WTC11 (cell line): Measurements from ENCODE around the gene GPR135.

Source experiments
- CBFB ChIP-seq: sonication (generic); formaldehyde crosslinking; IDR thresholded peaks from 2 replicates; pipeline ENCODE4 v1.8.1; 2022; ENCODE audit warnings: mild to moderate bottlenecking, low read depth, missing genetic modification reagents
- IRF2 ChIP-seq: sonication (generic); formaldehyde crosslinking; IDR thresholded peaks from 2 replicates; pipeline ENCODE4 v1.8.0; 2022; ENCODE audit warnings: low read depth, missing genetic modification reagents, borderline replicate concordance
- NR3C1 ChIP-seq: sonication (generic); formaldehyde crosslinking; conservative IDR thresholded peaks from 2 replicates; pipeline ENCODE4 v1.8.1; 2023; ENCODE audit warnings: low read depth, mild to moderate bottlenecking, missing genetic modification reagents
- SMAD4 ChIP-seq: sonication (generic); formaldehyde crosslinking; IDR thresholded peaks from 2 replicates; pipeline ENCODE4 v1.8.0; 2022; ENCODE audit warnings: mild to moderate bottlenecking, missing genetic modification reagents
- TP53 ChIP-seq: sonication (generic); formaldehyde crosslinking; IDR thresholded peaks from 2 replicates; pipeline ENCODE4 v1.8.1; 2023; ENCODE audit warnings: mild to moderate bottlenecking, missing genetic modification reagents
- TF ChIP-seq, protein P1 (sequence below): sonication (generic); formaldehyde crosslinking; IDR thresholded peaks from 2 replicates; pipeline ENCODE4 v1.8.0; 2022; ENCODE audit warnings: mild to moderate bottlenecking, missing genetic modification reagents
- TF ChIP-seq, protein P2 (sequence below): fragments of 200-600 bp; IDR thresholded peaks from 2 replicates; pipeline ENCODE4 v1.8.0; 2022; ENCODE audit warnings: antibody characterized with exemption
- TF ChIP-seq, protein P3 (sequence below): sonication (generic); formaldehyde crosslinking; IDR thresholded peaks from 2 replicates; pipeline ENCODE4 v1.8.1; 2023; ENCODE audit warnings: mild to moderate bottlenecking, missing genetic modification reagents, moderate library complexity
- TF ChIP-seq, protein P4 (sequence below): sonication (generic); formaldehyde crosslinking; IDR thresholded peaks from 2 replicates; pipeline ENCODE4 v1.8.0; 2022; ENCODE audit warnings: mild to moderate bottlenecking, missing genetic modification reagents
- TF ChIP-seq, protein P5 (sequence below): sonication (generic); formaldehyde crosslinking; IDR thresholded peaks from 2 replicates; pipeline ENCODE4 v1.8.0; 2023; ENCODE audit warnings: missing genetic modification reagents

DNA sequence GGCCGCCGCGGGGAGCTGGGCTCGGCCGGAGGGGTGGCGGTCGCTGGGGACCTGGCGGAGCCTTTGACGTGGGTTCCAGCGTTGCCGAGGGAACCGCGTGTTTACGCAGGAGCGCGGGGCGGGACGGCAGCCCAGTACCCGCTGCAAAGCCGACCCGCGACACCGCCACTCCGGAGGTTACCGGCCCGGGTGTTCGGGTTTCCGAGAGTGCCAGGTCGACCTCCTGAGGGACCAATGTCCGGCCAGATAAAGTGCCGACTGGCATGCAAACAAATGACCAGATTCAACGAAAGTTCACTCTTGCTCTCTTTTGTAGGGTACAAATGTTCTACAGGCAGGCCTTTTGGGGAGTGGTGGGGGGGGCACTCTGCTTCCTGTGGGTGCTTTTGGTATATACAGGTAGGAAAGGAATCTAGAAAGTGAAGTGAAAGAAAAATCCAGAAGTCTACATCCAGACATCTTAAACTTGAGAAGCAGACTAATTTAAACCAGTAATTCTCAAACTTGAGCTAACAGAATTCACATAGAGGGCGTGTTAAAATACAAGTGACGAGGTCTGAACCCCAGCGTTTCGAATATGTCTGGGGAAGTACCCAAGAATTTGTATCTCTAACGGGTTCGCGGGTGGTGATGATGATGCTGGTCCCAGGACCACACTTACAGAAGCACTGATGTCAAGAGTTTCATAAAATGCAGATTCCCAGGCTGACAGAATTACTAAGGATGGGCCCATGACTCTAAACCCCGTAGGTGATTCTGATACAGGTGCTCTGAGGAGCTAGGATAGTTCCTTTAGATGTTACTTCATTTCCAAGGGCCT, at the start of gene GPR135:
- TF ChIP-seq CBFB (CRISPR knock-in tag) (no peak), TP53 (CRISPR knock-in tag) (no peak), SMAD4 (CRISPR knock-in tag) (no peak), NR3C1 (CRISPR knock-in tag) (no peak), IRF2 (CRISPR knock-in tag) (no peak)
- TF ChIP-seq, protein P1, sequence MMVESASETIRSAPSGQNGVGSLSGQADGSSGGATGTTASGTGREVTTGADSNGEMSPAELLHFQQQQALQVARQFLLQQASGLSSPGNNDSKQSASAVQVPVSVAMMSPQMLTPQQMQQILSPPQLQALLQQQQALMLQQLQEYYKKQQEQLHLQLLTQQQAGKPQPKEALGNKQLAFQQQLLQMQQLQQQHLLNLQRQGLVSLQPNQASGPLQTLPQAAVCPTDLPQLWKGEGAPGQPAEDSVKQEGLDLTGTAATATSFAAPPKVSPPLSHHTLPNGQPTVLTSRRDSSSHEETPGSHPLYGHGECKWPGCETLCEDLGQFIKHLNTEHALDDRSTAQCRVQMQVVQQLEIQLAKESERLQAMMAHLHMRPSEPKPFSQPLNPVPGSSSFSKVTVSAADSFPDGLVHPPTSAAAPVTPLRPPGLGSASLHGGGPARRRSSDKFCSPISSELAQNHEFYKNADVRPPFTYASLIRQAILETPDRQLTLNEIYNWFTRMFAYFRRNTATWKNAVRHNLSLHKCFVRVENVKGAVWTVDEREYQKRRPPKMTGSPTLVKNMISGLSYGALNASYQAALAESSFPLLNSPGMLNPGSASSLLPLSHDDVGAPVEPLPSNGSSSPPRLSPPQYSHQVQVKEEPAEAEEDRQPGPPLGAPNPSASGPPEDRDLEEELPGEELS (CRISPR knock-in tag) = no peak
- TF ChIP-seq, protein P2, sequence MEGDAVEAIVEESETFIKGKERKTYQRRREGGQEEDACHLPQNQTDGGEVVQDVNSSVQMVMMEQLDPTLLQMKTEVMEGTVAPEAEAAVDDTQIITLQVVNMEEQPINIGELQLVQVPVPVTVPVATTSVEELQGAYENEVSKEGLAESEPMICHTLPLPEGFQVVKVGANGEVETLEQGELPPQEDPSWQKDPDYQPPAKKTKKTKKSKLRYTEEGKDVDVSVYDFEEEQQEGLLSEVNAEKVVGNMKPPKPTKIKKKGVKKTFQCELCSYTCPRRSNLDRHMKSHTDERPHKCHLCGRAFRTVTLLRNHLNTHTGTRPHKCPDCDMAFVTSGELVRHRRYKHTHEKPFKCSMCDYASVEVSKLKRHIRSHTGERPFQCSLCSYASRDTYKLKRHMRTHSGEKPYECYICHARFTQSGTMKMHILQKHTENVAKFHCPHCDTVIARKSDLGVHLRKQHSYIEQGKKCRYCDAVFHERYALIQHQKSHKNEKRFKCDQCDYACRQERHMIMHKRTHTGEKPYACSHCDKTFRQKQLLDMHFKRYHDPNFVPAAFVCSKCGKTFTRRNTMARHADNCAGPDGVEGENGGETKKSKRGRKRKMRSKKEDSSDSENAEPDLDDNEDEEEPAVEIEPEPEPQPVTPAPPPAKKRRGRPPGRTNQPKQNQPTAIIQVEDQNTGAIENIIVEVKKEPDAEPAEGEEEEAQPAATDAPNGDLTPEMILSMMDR = no peak
- TF ChIP-seq, protein P3, sequence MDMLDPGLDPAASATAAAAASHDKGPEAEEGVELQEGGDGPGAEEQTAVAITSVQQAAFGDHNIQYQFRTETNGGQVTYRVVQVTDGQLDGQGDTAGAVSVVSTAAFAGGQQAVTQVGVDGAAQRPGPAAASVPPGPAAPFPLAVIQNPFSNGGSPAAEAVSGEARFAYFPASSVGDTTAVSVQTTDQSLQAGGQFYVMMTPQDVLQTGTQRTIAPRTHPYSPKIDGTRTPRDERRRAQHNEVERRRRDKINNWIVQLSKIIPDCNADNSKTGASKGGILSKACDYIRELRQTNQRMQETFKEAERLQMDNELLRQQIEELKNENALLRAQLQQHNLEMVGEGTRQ = no peak
- TF ChIP-seq, protein P4, sequence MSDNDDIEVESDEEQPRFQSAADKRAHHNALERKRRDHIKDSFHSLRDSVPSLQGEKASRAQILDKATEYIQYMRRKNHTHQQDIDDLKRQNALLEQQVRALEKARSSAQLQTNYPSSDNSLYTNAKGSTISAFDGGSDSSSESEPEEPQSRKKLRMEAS (CRISPR knock-in tag) = no peak
- TF ChIP-seq, protein P5, sequence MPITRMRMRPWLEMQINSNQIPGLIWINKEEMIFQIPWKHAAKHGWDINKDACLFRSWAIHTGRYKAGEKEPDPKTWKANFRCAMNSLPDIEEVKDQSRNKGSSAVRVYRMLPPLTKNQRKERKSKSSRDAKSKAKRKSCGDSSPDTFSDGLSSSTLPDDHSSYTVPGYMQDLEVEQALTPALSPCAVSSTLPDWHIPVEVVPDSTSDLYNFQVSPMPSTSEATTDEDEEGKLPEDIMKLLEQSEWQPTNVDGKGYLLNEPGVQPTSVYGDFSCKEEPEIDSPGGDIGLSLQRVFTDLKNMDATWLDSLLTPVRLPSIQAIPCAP = no peak
